HG03354 (cell line): ENCODE data around the gene EFCAB5.
A peak's percentile ranks its signal among the peaks of the same experiment; 100 is the strongest.
"Not testable (repeated sequence)": the region's sequence is repeated elsewhere in the genome, so short reads cannot be mapped to it uniquely, and the experiment has no call there.

Source experiments
- ATAC-seq: cut with Tn5 transposase; IDR thresholded peaks from one replicate; pipeline ENCODE4 v1.9.1; 2021; ENCODE audit warnings: mild to moderate bottlenecking; ENCODE audit not compliant: unreplicated experiment, poor library complexity, severe bottlenecking

The EFCAB5 gene

GRCh38 chr17:30087431-30087830, 146.0 kb downstream of the EFCAB5 start:
- not testable (repeated sequence) for ATAC-seq

GRCh38 chr17:30091121-30091670, 149.8 kb downstream of the EFCAB5 start:
- no peak for ATAC-seq

GRCh38 chr17:30091771-30092170, 150.3 kb downstream of the EFCAB5 start:
- no peak for ATAC-seq

GRCh38 chr17:30092886-30093285, 151.5 kb downstream of the EFCAB5 start:
- ATAC-seq: no peak

GRCh38 chr17:30093463-30094147, 152.2 kb downstream of the EFCAB5 start:
- no peak for ATAC-seq

- ATAC-seq: no peak
Observed at GRCh38 chr17:30095507-30096244, 154.2 kb downstream of the EFCAB5 start.

GRCh38 chr17:30101686-30102390, 160.4 kb downstream of the EFCAB5 start:
- no peak for ATAC-seq

GRCh38 chr17:30103921-30104320, 162.5 kb downstream of the EFCAB5 start:
- no peak for ATAC-seq

GRCh38 chr17:30104575-30105339, 163.3 kb downstream of the EFCAB5 start:
- no peak for ATAC-seq

- ATAC-seq: no peak
Observed at GRCh38 chr17:30112794-30113193, 171.4 kb downstream of the EFCAB5 start.

- ATAC-seq: no peak
Observed at GRCh38 chr17:30113213-30113612, 171.8 kb downstream of the EFCAB5 start.

GRCh38 chr17:30116345-30116660, 174.9 kb downstream of the EFCAB5 start:
- peak; percentile 14 for ATAC-seq

- peak; percentile 88 for ATAC-seq
Observed at GRCh38 chr17:30116661-30117551, 175.5 kb downstream of the EFCAB5 start, which contains the start of gene NSRP1. Gene NSRP1, plus strand, starts transcription at chr17:30116816. Its CDS starts 28 bp downstream, at chr17:30116844.

- no peak for ATAC-seq
Observed at GRCh38 chr17:30117675-30118081, 176.2 kb downstream of the EFCAB5 start.

GRCh38 chr17:30118635-30119034, 177.2 kb downstream of the EFCAB5 start:
- ATAC-seq: not testable (repeated sequence)

GRCh38 chr17:30124273-30124796, 182.9 kb downstream of the EFCAB5 start:
- ATAC-seq: no peak

- ATAC-seq: no peak
Observed at GRCh38 chr17:30130121-30130520, 188.7 kb downstream of the EFCAB5 start.

GRCh38 chr17:30132615-30133014, 191.2 kb downstream of the EFCAB5 start:
- ATAC-seq: no peak

- no peak for ATAC-seq
Observed at GRCh38 chr17:30133197-30133596, 191.8 kb downstream of the EFCAB5 start.
